GM23338 (cell line): Measurements from ENCODE around the gene PLA2R1. TPM values are rescaled to one million over a fixed set of nuclear protein-coding genes. Genes with fewer than 3 reads are reported as not detected.

ENCODE experiments used
- ATAC-seq: fragments of 200-7000 bp; cut with Tn5 transposase; 3 replicates; pipeline ENCODE4 v1.9.1; 2020
- DNase-seq: peaks from one replicate; pipeline ENCODE4 v3.0.0-alpha.2; 2015; ENCODE audit warnings: low spot score
- H2AFZ ChIP-seq: fragments of 200-600 bp; sonication (generic); 2 replicates; pipeline ENCODE4 v1.8.0; 2016; ENCODE audit warnings: antibody characterized with exemption, mild to moderate bottlenecking, moderate library complexity
- H3F3A ChIP-seq: fragments of 200-600 bp; sonication (generic); replicated peaks from 2 replicates; pipeline ENCODE4 v1.8.0; 2017; ENCODE audit warnings: antibody characterized with exemption, mixed run types, low read depth
- H3K27ac ChIP-seq: fragments of 200-600 bp; sonication (generic); 2 replicates; pipeline ENCODE4 v1.6.1; 2016; ENCODE audit warnings: low read depth
- H3K27me3 ChIP-seq: fragments of 200-600 bp; sonication (generic); 2 replicates; pipeline ENCODE4 v1.8.0; 2016; ENCODE audit warnings: mild to moderate bottlenecking, mixed run types, moderate library complexity; ENCODE audit not compliant: insufficient read depth
- H3K36me3 ChIP-seq: fragments of 200-600 bp; sonication (generic); 2 replicates; pipeline ENCODE4 v1.8.0; 2016; ENCODE audit warnings: mild to moderate bottlenecking; ENCODE audit not compliant: insufficient read depth
- H3K4me1 ChIP-seq: fragments of 200-600 bp; sonication (generic); 2 replicates; pipeline ENCODE4 v1.8.0; 2016; ENCODE audit warnings: mild to moderate bottlenecking, moderate library complexity; ENCODE audit not compliant: insufficient read depth
- H3K4me2 ChIP-seq: fragments of 200-600 bp; sonication (generic); 2 replicates; pipeline ENCODE4 v1.7.1; 2017; ENCODE audit warnings: mixed run types
- H3K4me3 ChIP-seq: fragments of 200-600 bp; sonication (generic); 2 replicates; pipeline ENCODE4 v1.6.1; 2016; ENCODE audit warnings: mixed run types
- H3K79me2 ChIP-seq: fragments of 200-600 bp; sonication (generic); replicated peaks from 2 replicates; pipeline ENCODE4 v1.8.0; 2017; ENCODE audit warnings: mild to moderate bottlenecking; ENCODE audit not compliant: insufficient read depth
- H3K9me2 ChIP-seq: fragments of 200-600 bp; sonication (generic); 2 replicates; pipeline ENCODE4 v1.8.0; 2017; ENCODE audit not compliant: insufficient read depth
- H4K20me1 ChIP-seq: fragments of 200-600 bp; sonication (generic); replicated peaks from 2 replicates; pipeline ENCODE4 v1.8.0; 2017; ENCODE audit warnings: mild to moderate bottlenecking; ENCODE audit not compliant: insufficient read depth
- H3K27ac Mint-ChIP-seq: 2 replicates; pipeline ENCODE4 v1.8.0; 2020; ENCODE audit warnings: inconsistent platforms, mild to moderate bottlenecking, moderate library complexity, mixed read lengths
- H3K27me3 Mint-ChIP-seq: 3 replicates; pipeline ENCODE4 v1.8.0; 2022; ENCODE audit warnings: low read depth, mild to moderate bottlenecking, moderate library complexity, mixed read lengths, inconsistent platforms; ENCODE audit not compliant: insufficient read depth, poor library complexity
- H3K36me3 Mint-ChIP-seq: 3 replicates; pipeline ENCODE4 v1.8.0; 2021; ENCODE audit warnings: low read depth, mild to moderate bottlenecking, inconsistent platforms, moderate library complexity, mixed read lengths
- H3K4me1 Mint-ChIP-seq: 3 replicates; pipeline ENCODE4 v1.8.0; 2020; ENCODE audit warnings: mild to moderate bottlenecking, inconsistent platforms, mixed read lengths
- H3K4me3 Mint-ChIP-seq: 3 replicates; pipeline ENCODE4 v1.8.0; 2021; ENCODE audit warnings: moderate library complexity, mild to moderate bottlenecking, inconsistent platforms, mixed read lengths
- H3K9me3 Mint-ChIP-seq: 3 replicates; pipeline ENCODE4 v1.8.0; 2020; ENCODE audit warnings: moderate library complexity, mild to moderate bottlenecking, inconsistent platforms, mixed read lengths
- CREB1 ChIP-seq: fragments of 250-450 bp; sonication (Bioruptor Pico); IDR thresholded peaks from 2 replicates; pipeline ENCODE4 v1.5.0; 2020; ENCODE audit warnings: low read depth, mild to moderate bottlenecking, moderate library complexity
- EZH2 ChIP-seq: fragments of 200-600 bp; sonication (generic); IDR thresholded peaks from one replicate; pipeline ENCODE4 v1.8.0; 2017; ENCODE audit warnings: antibody characterized with exemption, mild to moderate bottlenecking, low read depth; ENCODE audit not compliant: unreplicated experiment
- EZH2phosphoT487 ChIP-seq: fragments of 200-600 bp; sonication (generic); IDR thresholded peaks from one replicate; pipeline ENCODE4 v1.8.1; 2018; ENCODE audit warnings: antibody characterized with exemption; ENCODE audit not compliant: unreplicated experiment
- JUNB ChIP-seq: IDR thresholded peaks from one replicate; pipeline ENCODE4 v1.6.1; 2016; ENCODE audit warnings: antibody characterized with exemption; ENCODE audit not compliant: unreplicated experiment
- NANOG ChIP-seq: IDR thresholded peaks from 2 replicates; pipeline ENCODE4 v1.6.1; 2016; ENCODE audit warnings: antibody characterized with exemption, borderline replicate concordance
- POLR2AphosphoS5 ChIP-seq: IDR thresholded peaks from 2 replicates; pipeline ENCODE4 v1.6.1; 2016; ENCODE audit warnings: antibody characterized with exemption, low read depth
- STAT1 ChIP-seq: IDR thresholded peaks from one replicate; pipeline ENCODE4 v1.6.1; 2016; ENCODE audit warnings: antibody characterized with exemption; ENCODE audit not compliant: unreplicated experiment
- ZNF114 ChIP-seq: fragments of 250-450 bp; sonication (Bioruptor Pico); IDR thresholded peaks from 2 replicates; pipeline ENCODE4 v1.5.0; 2020; ENCODE audit warnings: mild to moderate bottlenecking, moderate library complexity
- ZNF331 ChIP-seq: fragments of 250-450 bp; sonication (Bioruptor Pico); IDR thresholded peaks from 2 replicates; pipeline ENCODE4 v1.5.0; 2020; ENCODE audit warnings: low read depth, mild to moderate bottlenecking, moderate library complexity
- polyA plus RNA-seq: library from polyadenylated mRNA; unstranded; fragments of >200 nt; fragmentation: Nextera tagmentation; extraction: Ambion mirVana; gene quantifications from 2 replicates; pipeline ENCODE4 v1.2.1, GENCODE V29; 2016
- total RNA-seq: library from RNA; depleted of rRNA; stranded (reverse); fragments of >200 nt; shearing (Covaris generic); gene quantifications from 2 replicates; pipeline ENCODE4 v1.2.3, GENCODE V29; 2014
- TF ChIP-seq, protein P1 (sequence below): IDR thresholded peaks from one replicate; pipeline ENCODE4 v1.6.1; 2018; ENCODE audit warnings: antibody characterized with exemption; ENCODE audit not compliant: unreplicated experiment
- TF ChIP-seq, protein P2 (sequence below): fragments of 250-450 bp; sonication (Bioruptor Pico); IDR thresholded peaks from 2 replicates; pipeline ENCODE4 v1.5.0; 2020; ENCODE audit warnings: mild to moderate bottlenecking, moderate library complexity
- TF ChIP-seq, protein P3 (sequence below), 2 experiments: fragments of 200-600 bp in 1 of 2; sonication (generic) in 1 of 2; conservative IDR thresholded peaks; 2 replicates each; pipeline versions ENCODE4 v1.5.1 to v1.6.1; 2016 to 2017; ENCODE audit warnings: antibody characterized with exemption in 2 of 2, low read depth in 2 of 2, mild to moderate bottlenecking in 2 of 2, moderate library complexity in 1 of 2

Gene PLA2R1
- total and polyA plus RNA-seq, 2 experiments from 2014 or later = 0.57 to 1.2 TPM

DNA sequence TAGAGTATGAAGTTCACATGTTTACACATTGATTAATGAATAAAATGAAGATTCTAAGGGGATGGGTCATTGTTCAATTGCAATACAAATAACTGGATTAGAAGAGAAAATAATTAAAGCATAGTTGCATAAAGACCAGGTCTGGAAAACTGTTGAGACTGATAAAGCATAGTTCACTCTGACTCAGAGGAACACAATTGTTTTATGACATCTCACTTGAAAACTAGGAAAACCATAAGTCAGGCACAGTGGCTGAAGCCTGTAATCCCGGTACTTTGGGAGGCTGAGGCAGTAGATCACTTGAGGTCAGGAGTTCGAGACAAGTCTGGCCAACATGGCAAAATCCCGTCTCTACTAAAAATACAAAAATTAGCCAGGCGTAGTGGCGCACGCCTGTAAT lies 46.7 kb downstream of the PLA2R1 start:
- no peaks in the 10 kb centered on the region for H3K36me3 ChIP-seq
- Mint-ChIP-seq H3K36me3 (no peaks in the 10 kb centered on the region), H3K9me3 (no peaks in the 10 kb centered on the region), H3K4me3 (no peak overlapping the region), H3K27ac (no peak overlapping the region), H3K27me3 (no peaks in the 10 kb centered on the region), H3K4me1 (peaks cover 3% of the 10 kb centered on the region)
- no peaks in the 10 kb centered on the region for H3F3A ChIP-seq
- TF ChIP-seq CREB1 (CRISPR knock-in tag) (no peak), NANOG (no peak)
- no peak overlapping the region for H2AFZ ChIP-seq
- no peak for ATAC-seq
- no peak overlapping the region for H3K4me3 ChIP-seq
- H4K20me1 ChIP-seq = no peaks in the 10 kb centered on the region
- H3K4me2 ChIP-seq = no peak overlapping the region
- H3K27ac ChIP-seq = no peak overlapping the region
- H3K4me1 ChIP-seq = no peaks in the 10 kb centered on the region
- DNase-seq = no peak
- H3K9me2 ChIP-seq = no peaks in the 10 kb centered on the region
- H3K79me2 ChIP-seq = no peaks in the 10 kb centered on the region
- H3K27me3 ChIP-seq = no peaks in the 10 kb centered on the region

DNA sequence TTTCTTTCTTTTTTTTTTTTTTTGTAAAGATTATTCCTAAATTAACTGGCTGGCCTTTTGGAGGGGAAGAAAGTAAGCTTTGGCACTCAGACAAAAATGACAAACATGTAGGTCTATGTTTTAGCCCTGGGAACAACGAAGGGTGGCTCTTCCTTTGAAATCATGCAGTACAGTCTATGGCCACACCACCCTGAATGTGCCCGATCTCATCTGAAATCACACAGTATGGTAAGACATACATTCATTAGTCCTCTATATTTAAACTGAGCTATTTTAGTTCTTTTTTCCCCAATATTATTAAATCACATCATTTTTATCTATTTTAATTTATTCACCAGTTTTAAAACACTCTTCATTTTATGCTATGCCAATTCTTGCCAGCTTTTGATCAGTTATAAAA lies 48.2 kb downstream of the PLA2R1 start:
- no peak overlapping the region for H3K27ac ChIP-seq
- no peaks in the 10 kb centered on the region for H3F3A ChIP-seq
- H3K79me2 ChIP-seq = no peaks in the 10 kb centered on the region
- H3K36me3 ChIP-seq = no peaks in the 10 kb centered on the region
- ATAC-seq (peak; percentile 67), DNase-seq (peak; percentile 15)
- no peak overlapping the region for H3K27ac Mint-ChIP-seq
- no peaks in the 10 kb centered on the region for H3K27me3 ChIP-seq
- no peaks in the 10 kb centered on the region for H3K9me2 ChIP-seq
- no peak overlapping the region for H3K4me3 Mint-ChIP-seq
- no peak overlapping the region for H3K4me2 ChIP-seq
- H4K20me1 ChIP-seq = no peaks in the 10 kb centered on the region
- H3K4me3 ChIP-seq = no peak overlapping the region
- H2AFZ ChIP-seq = no peak overlapping the region
- H3K9me3 Mint-ChIP-seq = no peaks in the 10 kb centered on the region
- H3K4me1 Mint-ChIP-seq = peaks cover 3% of the 10 kb centered on the region
- no peaks in the 10 kb centered on the region for H3K36me3 Mint-ChIP-seq
- H3K27me3 Mint-ChIP-seq = no peaks in the 10 kb centered on the region
- no peaks in the 10 kb centered on the region for H3K4me1 ChIP-seq
- TF ChIP-seq ZNF331 (CRISPR knock-in tag) (no peak), ZNF114 (CRISPR knock-in tag) (no peak), EZH2phosphoT487 (no peak), POLR2AphosphoS5 (no peak), CREB1 (CRISPR knock-in tag) (no peak), STAT1 (no peak), JUNB (no peak), EZH2 (no peak), NANOG (no peak)
- TF ChIP-seq, protein P1, sequence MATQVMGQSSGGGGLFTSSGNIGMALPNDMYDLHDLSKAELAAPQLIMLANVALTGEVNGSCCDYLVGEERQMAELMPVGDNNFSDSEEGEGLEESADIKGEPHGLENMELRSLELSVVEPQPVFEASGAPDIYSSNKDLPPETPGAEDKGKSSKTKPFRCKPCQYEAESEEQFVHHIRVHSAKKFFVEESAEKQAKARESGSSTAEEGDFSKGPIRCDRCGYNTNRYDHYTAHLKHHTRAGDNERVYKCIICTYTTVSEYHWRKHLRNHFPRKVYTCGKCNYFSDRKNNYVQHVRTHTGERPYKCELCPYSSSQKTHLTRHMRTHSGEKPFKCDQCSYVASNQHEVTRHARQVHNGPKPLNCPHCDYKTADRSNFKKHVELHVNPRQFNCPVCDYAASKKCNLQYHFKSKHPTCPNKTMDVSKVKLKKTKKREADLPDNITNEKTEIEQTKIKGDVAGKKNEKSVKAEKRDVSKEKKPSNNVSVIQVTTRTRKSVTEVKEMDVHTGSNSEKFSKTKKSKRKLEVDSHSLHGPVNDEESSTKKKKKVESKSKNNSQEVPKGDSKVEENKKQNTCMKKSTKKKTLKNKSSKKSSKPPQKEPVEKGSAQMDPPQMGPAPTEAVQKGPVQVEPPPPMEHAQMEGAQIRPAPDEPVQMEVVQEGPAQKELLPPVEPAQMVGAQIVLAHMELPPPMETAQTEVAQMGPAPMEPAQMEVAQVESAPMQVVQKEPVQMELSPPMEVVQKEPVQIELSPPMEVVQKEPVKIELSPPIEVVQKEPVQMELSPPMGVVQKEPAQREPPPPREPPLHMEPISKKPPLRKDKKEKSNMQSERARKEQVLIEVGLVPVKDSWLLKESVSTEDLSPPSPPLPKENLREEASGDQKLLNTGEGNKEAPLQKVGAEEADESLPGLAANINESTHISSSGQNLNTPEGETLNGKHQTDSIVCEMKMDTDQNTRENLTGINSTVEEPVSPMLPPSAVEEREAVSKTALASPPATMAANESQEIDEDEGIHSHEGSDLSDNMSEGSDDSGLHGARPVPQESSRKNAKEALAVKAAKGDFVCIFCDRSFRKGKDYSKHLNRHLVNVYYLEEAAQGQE = no peak
- TF ChIP-seq, protein P2, sequence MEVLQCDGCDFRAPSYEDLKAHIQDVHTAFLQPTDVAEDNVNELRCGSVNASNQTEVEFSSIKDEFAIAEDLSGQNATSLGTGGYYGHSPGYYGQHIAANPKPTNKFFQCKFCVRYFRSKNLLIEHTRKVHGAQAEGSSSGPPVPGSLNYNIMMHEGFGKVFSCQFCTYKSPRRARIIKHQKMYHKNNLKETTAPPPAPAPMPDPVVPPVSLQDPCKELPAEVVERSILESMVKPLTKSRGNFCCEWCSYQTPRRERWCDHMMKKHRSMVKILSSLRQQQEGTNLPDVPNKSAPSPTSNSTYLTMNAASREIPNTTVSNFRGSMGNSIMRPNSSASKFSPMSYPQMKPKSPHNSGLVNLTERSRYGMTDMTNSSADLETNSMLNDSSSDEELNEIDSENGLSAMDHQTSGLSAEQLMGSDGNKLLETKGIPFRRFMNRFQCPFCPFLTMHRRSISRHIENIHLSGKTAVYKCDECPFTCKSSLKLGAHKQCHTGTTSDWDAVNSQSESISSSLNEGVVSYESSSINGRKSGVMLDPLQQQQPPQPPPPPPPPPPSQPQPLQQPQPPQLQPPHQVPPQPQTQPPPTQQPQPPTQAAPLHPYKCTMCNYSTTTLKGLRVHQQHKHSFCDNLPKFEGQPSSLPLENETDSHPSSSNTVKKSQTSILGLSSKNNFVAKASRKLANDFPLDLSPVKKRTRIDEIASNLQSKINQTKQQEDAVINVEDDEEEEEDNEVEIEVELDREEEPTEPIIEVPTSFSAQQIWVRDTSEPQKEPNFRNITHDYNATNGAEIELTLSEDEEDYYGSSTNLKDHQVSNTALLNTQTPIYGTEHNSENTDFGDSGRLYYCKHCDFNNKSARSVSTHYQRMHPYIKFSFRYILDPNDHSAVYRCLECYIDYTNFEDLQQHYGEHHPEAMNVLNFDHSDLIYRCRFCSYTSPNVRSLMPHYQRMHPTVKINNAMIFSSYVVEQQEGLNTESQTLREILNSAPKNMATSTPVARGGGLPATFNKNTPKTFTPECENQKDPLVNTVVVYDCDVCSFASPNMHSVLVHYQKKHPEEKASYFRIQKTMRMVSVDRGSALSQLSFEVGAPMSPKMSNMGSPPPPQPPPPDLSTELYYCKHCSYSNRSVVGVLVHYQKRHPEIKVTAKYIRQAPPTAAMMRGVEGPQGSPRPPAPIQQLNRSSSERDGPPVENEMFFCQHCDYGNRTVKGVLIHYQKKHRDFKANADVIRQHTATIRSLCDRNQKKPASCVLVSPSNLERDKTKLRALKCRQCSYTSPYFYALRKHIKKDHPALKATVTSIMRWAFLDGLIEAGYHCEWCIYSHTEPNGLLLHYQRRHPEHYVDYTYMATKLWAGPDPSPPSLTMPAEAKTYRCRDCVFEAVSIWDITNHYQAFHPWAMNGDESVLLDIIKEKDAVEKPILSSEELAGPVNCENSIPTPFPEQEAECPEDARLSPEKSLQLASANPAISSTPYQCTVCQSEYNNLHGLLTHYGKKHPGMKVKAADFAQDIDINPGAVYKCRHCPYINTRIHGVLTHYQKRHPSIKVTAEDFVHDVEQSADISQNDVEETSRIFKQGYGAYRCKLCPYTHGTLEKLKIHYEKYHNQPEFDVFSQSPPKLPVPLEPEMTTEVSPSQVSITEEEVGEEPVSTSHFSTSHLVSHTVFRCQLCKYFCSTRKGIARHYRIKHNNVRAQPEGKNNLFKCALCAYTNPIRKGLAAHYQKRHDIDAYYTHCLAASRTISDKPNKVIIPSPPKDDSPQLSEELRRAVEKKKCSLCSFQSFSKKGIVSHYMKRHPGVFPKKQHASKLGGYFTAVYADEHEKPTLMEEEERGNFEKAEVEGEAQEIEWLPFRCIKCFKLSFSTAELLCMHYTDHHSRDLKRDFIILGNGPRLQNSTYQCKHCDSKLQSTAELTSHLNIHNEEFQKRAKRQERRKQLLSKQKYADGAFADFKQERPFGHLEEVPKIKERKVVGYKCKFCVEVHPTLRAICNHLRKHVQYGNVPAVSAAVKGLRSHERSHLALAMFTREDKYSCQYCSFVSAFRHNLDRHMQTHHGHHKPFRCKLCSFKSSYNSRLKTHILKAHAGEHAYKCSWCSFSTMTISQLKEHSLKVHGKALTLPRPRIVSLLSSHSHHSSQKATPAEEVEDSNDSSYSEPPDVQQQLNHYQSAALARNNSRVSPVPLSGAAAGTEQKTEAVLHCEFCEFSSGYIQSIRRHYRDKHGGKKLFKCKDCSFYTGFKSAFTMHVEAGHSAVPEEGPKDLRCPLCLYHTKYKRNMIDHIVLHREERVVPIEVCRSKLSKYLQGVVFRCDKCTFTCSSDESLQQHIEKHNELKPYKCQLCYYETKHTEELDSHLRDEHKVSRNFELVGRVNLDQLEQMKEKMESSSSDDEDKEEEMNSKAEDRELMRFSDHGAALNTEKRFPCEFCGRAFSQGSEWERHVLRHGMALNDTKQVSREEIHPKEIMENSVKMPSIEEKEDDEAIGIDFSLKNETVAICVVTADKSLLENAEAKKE (CRISPR knock-in tag) = no peak
- TF ChIP-seq, protein P3, sequence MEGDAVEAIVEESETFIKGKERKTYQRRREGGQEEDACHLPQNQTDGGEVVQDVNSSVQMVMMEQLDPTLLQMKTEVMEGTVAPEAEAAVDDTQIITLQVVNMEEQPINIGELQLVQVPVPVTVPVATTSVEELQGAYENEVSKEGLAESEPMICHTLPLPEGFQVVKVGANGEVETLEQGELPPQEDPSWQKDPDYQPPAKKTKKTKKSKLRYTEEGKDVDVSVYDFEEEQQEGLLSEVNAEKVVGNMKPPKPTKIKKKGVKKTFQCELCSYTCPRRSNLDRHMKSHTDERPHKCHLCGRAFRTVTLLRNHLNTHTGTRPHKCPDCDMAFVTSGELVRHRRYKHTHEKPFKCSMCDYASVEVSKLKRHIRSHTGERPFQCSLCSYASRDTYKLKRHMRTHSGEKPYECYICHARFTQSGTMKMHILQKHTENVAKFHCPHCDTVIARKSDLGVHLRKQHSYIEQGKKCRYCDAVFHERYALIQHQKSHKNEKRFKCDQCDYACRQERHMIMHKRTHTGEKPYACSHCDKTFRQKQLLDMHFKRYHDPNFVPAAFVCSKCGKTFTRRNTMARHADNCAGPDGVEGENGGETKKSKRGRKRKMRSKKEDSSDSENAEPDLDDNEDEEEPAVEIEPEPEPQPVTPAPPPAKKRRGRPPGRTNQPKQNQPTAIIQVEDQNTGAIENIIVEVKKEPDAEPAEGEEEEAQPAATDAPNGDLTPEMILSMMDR (conservative IDR thresholded peaks at IDR 0.05; ENCODE audit: low read depth in 2 of 2) = no peak; a peak in 1 of 4 replicates
